Prostate gland (tissue), 2 donors: ENCODE results near the gene CD86.

Source experiments
- CTCF ChIP-seq, 4 experiments: fragments of 200-600 bp in 2 of 4; fragments of 450-650 bp in 2 of 4; sonication (generic) in 2 of 4; IDR thresholded peaks; 1 replicate in 3 of 4; 2 replicates in 1 of 4; pipeline ENCODE4 v1.5.1; 2016 to 2019; ENCODE audit warnings: antibody characterized with exemption in 4 of 4, mild to moderate bottlenecking in 2 of 4, moderate library complexity in 2 of 4
- POLR2A ChIP-seq: fragments of 450-650 bp; IDR thresholded peaks from one replicate; pipeline ENCODE4 v1.6.1; 2016; ENCODE audit warnings: antibody characterized with exemption, mild to moderate bottlenecking
- POLR2AphosphoS5 ChIP-seq: sonication (generic); formaldehyde crosslinking; IDR thresholded peaks from one replicate; pipeline ENCODE4 v1.6.1; 2017; ENCODE audit warnings: antibody characterized with exemption

- TF ChIP-seq POLR2A (no peak), CTCF (IDR thresholded peaks at IDR 0.05) (no peak), POLR2AphosphoS5 (no peak)
Observed at GRCh38 chr3:122023335-122023910, 31.7 kb upstream of the CD86 start.
